Measurements from ENCODE around the gene SPDEF.

SPDEF gene

GRCh38 chr6:34583461-34583860, 27.3 kb upstream of the SPDEF start:
- DNase-seq, result peak in 1 of 2 donors; percentile 7

- no peak for DNase-seq
Measured at GRCh38 chr6:34581561-34581920, 25.4 kb upstream of the SPDEF start.

- DNase-seq, result no peak
Measured at GRCh38 chr6:34580707-34581560, 24.8 kb upstream of the SPDEF start.

- no peak for DNase-seq
Measured at GRCh38 chr6:34578445-34579262, 22.5 kb upstream of the SPDEF start.

GRCh38 chr6:34576286-34576955, 20.3 kb upstream of the SPDEF start:
- DNase-seq, result no peak

- DNase-seq, result no peak
Measured at GRCh38 chr6:34575326-34575725, 19.2 kb upstream of the SPDEF start.

GRCh38 chr6:34574647-34575293, 18.6 kb upstream of the SPDEF start:
- DNase-seq, result no peak

- no peak for DNase-seq
Measured at GRCh38 chr6:34573567-34574183, 17.5 kb upstream of the SPDEF start.

- DNase-seq, result no peak
Measured at GRCh38 chr6:34572585-34572984, 16.5 kb upstream of the SPDEF start.

GRCh38 chr6:34572021-34572420, 15.9 kb upstream of the SPDEF start:
- DNase-seq, result no peak

- no peak for DNase-seq
Measured at GRCh38 chr6:34571388-34571787, 15.3 kb upstream of the SPDEF start.

- DNase-seq, result no peak
Measured at GRCh38 chr6:34570066-34570833, 14.1 kb upstream of the SPDEF start.

- DNase-seq, result no peak
Measured at GRCh38 chr6:34569361-34569973, 13.3 kb upstream of the SPDEF start.

GRCh38 chr6:34568341-34569201, 12.4 kb upstream of the SPDEF start:
- no peak for DNase-seq

- DNase-seq, result no peak
Measured at GRCh38 chr6:34566830-34567546, 10.9 kb upstream of the SPDEF start.

- DNase-seq, result no peak
Measured at GRCh38 chr6:34565722-34566137, 9.6 kb upstream of the SPDEF start.

- no peak for DNase-seq
Measured at GRCh38 chr6:34564181-34564580, 8.1 kb upstream of the SPDEF start.

GRCh38 chr6:34563513-34563870, 7.4 kb upstream of the SPDEF start:
- no peak for DNase-seq

- DNase-seq, result no peak
Measured at GRCh38 chr6:34562861-34563512, 6.9 kb upstream of the SPDEF start.

Data from activated CD4-positive, alpha-beta T cell treated with anti-CD3 and anti-CD28 coated beads for 4 hours (primary cell).